NCI-H446 (cell line): ENCODE data around the gene ZRANB1.

Source experiments
- DNase-seq, 2 experiments: peaks; one replicate each; lab custom pipeline; 2025; lab: John Stamatoyannopoulos, UW

ZRANB1 gene

DNA sequence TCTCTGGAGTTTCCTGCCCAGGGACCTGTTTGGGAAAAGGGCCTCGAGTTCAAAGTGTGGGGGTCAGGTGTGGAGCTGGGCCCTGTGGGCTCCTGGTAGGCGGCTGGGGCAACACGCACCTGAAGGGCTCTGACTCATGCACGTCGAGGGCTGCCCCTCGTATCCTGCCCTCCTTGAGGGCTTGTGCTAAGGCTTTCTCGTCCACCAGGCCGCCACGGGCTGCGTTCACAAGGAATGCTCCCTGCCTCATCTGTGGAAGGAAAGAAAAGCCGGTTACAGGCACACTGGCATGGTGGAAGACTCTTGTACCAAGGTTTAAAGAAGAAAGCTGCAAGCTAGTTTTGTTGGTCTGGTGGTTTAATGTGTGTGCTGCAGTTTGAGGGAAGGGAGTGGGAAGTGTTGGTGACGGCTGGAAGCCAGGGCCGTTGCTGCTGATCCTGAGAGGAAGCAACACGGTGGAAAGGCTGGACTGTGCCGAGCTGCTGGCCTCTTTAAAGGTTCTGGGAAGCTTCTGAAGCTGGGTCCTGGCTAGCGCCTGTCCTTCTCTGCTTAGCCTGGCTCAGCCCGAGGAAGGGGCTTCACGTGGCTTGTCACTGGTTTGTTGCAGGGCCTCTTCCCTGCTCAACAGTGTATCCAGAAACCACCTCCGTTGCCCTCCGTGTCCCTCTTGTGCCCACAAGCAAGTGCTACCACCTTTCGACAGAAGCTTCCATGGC is 52.0 kb downstream of the ZRANB1 start:
- no peak for DNase-seq

DNA sequence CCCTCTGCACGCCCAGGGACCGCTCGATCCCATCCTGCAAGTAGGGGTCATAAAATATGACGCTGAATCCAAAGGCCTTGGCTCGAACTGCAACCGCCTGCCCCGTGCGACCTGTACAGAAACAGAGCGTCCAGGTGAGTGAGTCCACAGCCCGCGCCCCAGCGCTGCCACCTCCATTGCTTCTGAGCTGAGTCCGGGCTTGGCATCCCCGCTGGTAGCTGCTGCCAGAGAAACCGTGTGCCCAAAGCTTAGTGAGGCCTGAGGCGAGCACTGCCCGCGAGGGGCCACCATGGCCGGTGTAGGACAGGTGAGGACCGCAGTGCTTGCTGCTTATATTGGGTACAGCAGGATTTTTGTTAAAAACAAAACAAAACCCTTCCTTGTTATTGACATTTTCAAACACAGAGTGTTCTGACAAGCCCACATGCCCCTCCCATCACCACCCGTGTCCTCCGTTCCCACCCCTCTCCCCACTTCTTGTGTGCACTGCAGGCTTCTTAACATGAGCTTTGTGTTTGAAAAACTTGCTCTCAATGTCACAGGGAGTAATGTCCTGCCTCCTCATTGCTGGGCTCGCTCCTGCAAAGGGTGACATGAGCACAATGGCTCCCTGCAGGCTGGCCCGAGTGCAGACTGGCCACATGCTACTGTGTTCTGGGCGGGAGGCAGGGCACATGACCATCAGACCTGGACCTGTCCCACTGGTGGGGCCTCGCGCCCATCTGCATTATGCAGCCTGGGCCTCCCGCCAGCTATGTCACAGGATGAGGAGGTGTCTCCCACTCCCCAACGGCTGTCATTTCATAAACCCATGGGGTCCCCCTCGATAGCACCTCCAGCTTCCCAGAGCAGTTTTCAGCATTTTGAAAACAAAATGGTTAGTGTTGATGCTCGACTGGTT is 52.9 kb downstream of the ZRANB1 start:
- no peak for DNase-seq

DNA sequence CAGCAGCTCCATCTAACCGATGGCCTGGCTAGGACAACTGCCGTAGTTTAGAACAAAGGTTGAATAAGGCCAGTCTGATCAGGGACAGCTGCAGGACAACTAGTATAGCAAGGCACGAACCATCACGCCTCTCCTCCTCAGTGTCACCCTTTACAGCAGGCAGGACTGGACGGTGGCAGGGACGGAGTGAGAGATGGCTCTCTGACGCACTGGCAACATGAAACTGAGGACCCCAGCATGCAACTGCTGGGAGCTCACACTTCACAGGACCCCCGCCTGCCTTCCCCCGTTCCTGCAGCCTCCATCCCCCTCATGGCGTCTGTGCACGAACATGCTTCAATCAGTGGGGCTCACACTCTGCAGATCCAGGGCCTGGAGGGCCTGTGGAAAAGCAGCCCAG is 53.7 kb downstream of the ZRANB1 start:
- DNase-seq: no peak

DNA sequence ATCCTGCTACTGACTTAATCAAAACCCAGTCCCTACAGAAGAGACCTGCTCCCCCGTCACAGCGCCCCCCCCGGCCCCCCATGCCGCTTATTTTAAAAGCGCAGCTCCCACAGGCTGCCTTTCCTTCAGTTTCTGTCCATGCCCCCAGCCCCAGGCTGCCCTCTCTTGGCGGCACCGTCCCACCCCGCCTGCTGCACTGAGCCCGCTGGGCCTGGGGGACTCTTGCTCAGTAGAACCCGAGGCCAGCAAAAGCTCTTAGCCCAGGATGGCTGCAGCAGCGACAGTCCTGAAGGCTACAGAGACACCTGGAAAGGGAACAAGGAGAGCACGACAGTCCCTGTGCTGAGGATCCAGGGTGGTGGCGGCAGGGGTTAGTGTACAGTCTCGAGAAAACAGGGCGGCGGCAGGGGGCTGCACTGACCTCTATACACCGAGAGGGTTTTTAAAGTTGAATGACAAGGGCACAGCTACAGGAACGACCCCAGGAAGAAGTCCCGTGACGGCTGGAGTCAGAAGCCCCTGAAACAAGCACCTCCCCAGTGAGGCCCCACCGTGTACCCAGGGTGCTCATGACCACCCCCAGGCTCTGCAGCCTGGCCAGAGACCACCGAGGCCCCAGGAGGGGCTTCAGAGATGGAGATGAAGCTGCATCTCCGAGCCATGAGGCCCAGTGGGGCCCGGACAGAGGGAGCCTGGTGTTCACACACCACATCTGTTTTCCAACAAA is 54.4 kb downstream of the ZRANB1 start:
- no peak for DNase-seq

DNA sequence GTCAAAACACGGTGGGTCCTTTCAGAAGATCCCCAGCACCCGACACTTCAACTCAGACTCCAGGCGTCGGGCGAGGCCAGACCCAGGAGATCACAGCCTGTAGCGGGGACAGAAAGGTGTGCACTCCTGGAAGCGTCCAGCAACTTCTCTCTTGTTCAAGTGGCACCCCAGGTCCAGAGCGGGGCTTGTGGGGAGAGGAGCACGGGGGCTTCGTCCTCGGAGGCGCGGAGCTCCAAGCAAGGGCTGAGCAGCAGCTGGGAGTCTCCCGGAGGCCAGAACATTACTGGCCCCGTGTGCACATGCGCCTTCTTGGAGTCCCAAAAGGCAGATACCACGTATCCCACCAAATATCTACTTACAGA is 54.9 kb downstream of the ZRANB1 start:
- no peak for DNase-seq

DNA sequence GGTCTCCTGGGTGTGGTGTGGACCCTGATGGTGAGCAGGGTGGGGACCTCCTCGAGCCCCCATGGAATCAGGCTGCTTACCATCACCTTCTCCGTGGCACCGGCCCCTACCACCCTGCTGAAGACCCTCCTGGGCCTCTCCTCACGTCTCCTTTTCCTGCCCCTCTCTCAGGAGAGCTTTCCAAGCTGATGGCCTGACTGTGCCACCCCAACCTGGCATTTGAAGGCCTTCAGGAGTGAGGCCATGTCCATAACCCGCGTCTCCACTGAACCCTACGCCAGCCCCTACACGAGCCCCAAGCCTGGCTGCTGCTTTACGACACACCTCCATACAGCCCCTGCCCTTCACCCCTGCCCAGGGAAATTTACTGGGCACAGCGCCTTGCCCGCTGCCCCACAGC is 55.4 kb downstream of the ZRANB1 start:
- DNase-seq: no peak

DNA sequence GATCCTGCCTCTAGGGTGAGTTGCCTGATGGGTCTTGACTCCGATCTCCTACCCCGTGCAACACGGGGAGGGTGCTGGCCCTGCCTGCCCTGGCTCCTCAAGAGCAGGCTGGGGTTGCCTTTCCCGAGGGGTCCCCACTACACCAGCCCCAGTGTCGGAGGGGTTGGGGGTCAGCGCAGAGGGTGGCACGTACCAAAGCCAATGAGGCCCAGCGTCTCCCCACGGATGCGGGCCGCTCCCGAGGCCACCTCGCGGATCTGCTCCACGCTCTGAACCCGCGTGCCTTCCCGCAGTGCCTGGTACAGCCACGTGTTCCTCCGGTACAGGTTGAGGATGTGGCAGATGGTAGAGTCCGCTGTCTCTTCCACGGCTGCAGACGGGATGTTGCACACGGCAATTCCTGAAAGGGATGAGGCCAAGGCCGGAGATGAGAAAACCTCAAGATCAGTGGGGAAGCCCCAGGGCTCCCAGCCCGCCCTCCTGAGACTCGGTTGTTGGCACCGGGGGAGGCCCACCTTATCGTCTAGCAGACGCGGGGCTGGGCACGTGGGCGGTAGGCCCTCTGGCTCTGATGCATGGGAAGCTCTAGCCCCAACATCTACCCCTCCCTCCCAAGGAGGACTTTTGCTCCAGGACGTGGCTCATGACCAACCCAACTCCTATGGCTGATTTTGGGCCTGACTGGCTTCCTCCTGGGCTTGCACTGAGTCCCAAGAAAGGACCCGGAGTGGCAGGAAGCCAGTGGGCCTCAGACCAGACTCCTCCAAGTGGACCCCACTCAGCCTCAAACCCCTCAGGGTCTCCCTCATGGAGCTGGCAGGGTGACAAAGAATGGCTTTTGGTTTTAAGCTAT is 56.1 kb downstream of the ZRANB1 start:
- DNase-seq: no peak

DNA sequence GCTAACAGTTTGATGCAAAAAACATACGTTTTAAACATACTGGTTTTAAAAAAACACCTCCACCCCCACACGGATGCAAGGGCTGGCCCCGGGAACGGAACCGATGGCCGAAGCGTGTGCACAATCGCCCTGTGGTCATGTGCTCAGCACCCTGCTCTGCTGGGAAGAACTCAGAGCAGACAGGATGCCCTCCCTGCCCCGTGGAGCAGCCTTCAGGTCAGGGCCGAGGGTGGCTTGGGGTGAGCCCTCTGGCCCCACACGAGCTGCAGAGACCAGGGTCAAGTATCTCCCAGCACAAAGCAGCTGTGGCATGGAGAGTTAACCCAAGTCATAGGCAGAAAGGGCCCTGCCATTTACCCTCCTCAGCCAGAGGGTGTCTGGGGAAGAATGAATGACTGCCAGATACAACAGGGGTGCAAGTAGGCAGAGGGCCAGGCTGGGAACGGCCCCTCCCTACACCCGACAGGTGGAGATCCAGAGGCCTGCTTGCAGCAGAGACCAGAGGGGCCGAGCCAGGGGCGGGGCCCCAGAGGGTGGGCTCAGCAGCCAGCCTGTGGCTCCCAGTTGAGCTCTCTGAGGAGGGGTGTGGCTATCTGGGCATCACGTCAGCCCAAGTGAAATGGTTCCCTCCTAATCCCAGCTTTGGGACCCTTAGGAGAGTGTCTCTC is 56.8 kb downstream of the ZRANB1 start:
- no peak for DNase-seq

DNA sequence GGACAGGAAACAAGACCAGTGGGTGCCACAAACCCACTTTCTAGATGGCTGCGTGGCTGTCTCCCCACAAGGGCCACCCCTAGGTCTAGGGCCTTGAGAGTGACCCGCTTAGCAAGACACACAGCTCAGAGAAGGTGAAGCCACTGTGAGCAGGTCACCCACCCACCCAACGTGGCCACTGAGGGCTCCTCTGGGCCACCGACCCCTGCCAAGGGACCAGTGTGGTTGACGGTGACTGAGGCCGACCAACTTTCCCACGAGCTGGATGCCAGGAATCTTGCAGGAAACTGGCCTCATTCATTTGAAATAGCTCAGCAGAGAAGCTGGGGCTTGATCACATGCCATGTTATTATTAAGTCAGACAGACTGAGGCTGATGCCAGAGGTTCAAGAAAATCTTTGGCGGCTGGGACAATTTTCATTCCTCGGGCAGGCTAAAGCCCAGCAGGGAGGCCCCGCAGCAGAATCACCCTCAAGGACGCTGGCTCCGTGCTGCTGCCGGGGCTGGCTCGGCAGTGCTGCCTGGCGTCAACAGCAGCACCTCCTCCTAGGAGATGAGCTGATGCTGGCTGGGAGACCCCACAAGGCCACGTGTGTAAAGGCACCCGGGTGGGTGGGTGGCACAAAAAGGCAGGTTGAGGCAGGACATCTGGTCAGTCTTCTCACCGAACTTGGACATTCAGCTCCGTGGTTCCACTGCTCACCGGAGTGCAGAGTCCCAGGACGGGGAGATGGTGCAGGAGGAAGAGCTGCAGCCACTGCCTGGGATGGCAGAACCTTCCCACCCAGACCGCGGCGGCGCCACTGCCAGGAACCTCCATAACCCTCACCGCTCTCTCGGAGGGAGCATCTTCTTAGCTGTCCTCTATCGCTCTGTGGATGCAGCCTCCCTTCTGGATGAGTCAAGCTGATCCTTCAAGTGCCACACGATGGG is 57.8 kb downstream of the ZRANB1 start:
- DNase-seq: no peak

DNA sequence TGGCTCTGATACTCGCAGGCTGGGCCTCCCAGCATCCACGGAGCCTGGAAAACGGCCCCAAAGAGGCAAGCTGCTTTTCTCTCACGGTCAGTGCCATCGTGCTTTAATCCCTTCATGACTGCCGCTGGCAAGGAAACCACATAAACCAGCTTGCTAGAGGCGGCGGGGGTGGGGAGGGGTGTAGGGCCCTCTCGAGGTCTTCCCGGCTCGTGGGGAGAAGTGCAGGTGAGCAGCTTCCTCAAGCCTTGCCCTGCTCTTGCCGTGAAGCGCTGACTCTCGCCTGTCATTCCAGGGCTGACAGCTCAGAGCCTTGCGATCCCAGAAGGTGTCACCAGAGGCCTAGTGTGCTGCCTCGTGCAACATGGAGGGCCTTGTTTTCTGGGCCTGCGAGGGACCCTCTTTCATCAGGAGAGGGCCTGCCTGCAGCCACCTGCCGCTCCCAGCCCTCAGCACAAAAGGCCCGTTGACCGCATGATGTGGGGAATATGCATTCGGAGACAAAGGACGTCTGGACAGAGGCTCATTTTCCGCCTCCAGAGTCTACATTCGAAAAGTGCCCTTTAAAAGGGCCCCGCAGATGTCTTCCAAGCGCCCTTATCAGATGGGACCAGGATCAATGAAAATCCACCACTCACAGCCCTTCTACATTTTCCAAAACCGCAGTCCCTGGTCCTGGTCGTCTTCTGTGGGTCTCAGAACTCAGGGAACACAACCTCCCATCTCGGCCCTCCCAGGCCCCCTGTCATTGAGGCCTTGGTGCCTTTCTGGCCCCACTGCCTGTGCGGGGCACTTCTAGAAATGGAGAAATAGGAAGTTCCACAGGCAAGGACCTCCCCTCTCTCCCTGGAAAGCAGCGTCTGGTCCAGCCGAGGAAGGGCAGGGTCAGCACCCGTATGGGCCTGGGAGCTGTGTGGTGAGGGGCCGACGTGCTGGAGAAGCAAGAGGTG is 58.7 kb downstream of the ZRANB1 start:
- DNase-seq: no peak

DNA sequence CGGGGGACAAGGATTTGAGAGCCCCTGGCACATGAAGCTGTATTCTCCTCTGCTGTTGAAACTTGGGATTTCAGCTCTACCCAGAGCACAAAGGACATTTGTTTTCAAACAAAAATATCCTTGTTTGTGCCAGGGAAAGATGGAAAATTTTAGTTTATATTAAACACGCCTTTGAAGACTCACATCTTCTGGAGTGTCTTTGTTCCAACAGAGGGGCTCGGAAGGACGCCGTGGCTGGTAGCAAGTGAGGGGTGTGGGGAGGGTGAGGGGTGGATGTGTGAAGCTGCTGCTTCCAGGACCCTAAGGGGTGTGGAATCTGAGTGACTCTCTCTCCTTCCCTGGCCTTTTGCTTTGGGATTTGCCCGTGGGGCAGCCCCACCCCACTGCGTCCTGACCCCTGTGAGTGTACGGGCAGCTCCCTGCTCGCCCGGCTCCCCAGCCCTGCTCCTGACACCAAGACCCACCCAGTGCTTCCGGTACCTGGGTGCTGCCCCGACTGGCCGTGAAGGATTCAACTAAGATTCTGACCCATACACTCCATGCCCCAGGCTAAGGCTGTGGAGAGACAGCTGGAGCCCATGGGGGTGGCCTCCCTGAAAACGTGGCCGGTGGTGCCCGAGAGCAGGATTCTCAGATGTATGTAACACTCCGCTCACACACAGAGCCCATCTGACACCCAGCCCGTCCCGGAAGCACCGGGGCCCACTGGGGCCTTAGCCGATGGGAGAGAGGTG is 59.6 kb downstream of the ZRANB1 start:
- no peak for DNase-seq

DNA sequence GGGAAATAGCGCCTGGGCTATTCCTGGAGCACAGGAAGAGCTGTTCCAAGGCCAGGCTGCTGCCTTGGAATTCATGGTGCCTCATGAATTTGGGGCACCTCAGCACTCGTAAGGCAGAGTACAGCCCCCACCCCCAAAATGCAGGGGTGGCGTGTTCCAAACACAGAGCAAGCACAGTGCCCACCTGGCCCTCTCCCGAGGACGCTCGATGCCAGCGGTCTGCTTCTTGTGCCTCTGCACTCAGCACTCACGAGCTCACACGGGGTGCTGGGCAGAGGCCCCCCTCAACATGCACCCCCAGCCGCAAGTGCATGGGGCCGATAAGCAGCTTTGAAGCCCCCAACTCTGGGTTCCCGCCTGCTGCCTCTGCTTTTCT is 60.1 kb downstream of the ZRANB1 start:
- DNase-seq: no peak

DNA sequence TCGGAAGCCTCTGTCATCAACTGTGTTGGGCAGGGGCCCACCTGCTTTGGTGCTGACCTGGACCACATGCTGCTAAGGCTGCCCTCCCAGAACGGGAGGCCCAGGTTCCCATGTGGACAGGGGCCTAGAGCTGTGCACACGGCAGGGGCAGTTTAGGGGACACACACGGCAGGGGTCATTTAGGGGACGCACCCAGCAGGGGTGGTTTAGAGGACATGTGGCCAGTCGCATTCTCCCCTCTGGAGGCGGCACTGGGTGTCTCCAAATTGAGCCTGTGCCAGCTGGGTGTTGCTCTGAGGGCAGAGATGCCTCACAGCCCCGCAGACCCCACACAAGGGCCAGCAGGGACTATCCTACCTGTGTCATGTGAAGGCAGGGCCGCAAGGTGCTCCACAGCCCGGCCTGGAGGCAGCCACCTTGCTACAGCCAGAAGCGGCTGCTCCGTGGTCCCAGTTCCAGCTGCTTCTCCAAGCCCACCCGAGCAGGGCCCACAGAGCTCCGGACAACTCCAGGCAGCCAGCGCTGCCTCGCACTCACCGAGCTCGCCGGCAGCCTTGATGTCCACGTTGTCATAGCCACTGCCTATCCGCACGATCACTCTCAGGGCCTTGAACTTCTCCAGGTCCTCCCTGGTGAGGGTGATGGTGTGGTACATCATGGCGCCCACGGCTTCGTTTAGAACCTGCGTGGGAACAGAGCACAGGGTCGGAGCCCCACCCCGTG is 60.7 kb downstream of the ZRANB1 start:
- DNase-seq: no peak

DNA sequence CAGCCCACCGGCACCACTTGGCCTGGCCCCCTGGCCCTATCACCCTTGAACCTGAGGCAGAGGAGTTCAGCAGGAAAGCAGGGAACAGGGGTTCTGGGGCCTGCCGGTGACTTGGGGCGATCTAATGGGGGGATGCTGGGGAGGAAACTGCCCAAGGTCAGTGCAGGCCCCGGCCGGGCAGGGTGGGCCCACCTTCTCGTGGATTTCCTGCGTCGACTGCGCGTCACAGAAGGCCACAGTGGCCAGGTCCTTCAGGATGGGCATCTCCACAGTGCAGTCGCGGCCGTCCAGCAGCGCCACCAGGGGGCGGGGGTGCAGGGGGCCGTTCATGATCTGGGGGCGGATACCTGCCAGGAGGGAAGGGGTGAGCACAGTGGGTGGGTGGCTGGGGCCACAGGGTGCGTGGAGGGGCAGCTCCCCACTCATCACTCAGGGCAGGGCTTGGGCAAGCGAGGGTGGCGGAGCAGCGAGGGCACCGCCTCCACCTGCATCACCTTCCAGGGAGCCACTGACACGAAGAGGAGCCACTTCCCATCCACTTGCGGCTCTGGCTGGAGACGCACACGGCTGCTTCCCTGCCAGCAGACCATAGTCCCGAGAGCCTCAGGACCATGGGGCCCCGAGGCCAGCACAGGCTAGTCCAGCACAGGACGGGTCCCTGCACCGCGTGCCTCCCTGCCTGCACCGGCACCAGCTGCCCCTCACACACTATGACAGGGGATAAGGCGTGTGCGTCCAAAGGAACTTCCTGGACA is 61.4 kb downstream of the ZRANB1 start:
- no peak for DNase-seq

DNA sequence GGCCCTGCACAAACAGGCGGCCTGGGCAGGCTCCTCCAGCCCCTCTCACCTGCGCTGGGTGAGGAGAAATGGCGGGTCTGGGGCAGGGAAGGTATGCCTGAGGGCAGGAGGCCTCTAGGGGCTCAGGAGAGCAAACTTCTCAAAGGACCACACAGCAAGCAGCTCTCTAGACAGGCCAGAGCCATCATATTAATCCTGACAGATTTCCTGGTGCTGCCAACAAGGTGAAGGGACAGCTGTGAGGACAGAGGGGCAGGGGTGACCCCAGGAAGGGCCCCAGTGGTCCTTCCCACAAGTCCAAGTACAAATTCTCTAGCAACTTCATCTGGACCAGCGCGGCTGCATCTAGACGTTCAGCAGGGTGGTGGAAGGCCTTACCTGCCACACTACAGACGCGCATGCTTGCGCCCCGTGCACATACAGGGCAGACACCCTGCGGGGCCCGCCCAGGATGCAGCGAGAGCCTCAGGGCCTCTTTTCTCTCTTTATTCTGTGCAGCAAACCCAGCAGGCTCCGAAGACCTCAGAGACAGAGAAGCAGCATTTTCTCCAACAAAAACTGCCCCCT is 62.1 kb downstream of the ZRANB1 start:
- no peak for DNase-seq

DNA sequence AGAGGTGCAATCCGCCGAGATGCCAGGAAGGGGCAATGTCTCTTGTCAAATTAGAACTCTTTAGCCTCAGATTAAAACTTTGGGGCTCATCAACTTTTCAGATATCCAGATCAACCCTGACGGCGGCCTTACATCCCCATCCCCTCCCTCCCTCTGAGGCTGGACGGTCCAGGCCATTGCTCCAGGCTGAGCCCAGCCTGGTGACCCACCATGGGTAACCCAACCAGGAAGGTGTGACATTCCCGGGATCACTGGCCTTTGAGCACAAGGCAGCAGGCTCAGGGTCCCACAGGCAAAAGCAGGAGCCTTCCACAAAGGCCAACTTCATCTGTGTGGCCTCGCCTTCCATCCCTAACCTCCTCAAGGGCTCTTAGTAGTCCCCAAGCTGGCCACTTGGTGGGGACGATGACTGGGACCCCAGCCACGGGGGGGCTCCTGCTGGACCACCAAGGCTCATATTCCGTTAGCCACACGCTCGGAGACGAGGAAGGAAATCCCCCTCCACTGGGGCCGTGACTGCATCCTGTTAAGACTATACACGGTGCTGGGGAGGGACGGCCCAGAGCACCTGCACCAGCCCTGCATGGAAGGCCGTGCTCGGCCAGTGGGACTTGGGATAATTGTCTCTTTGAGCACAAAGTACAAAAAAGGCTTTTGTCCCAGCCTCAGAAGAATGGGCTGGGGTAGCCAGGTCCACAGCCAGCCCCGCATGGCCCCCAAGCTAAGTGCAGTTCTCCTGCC is 62.8 kb downstream of the ZRANB1 start:
- no peak for DNase-seq
